SK-N-SH (cell line): Measurements from ENCODE around the gene HIRA. TPM values are rescaled to one million over a fixed set of nuclear protein-coding genes. Genes with fewer than 3 reads are reported as not detected.

Source experiments
- CTCF ChIA-PET: fragments of 300-600, 350-600 bp; formaldehyde crosslinking; extraction: SDS; loops from one replicate; lab custom pipeline; 2021; lab: Yijun Ruan, JAX
- POLR2A ChIA-PET: fragments of 350-600 bp; sonication (Branson Sonifier 250); formaldehyde crosslinking; extraction: SDS; loops from one replicate; lab custom pipeline; 2020; ENCODE audit warnings: antibody characterized with exemption, inconsistent platforms; lab: Yijun Ruan, JAX
- DNase-seq: peaks from one replicate; pipeline ENCODE4 v3.0.0; 2012
- H2AFZ ChIP-seq: fragments of 200-600 bp; sonication (generic); 2 replicates; pipeline ENCODE4 v1.8.1; 2016; ENCODE audit warnings: antibody characterized with exemption, mild to moderate bottlenecking, low read depth
- H3F3A ChIP-seq: fragments of 200-600 bp; sonication (generic); replicated peaks from 2 replicates; pipeline ENCODE3; 2016; ENCODE audit warnings: antibody characterized with exemption, mild to moderate bottlenecking; ENCODE audit not compliant: insufficient read depth
- H3K27ac ChIP-seq, 2 experiments: fragments of 200-500 bp in 1 of 2; fragments of 200-600 bp in 1 of 2; sonication (Bioruptor generic) in 1 of 2; sonication (generic), shearing (Covaris generic) in 1 of 2; 2 replicates each; pipeline versions ENCODE4 v1.5.1 to v1.6.1; 2014 to 2016; ENCODE audit warnings: low read depth in 2 of 2, inconsistent platforms in 1 of 2, low read length in 1 of 2, mild to moderate bottlenecking in 1 of 2, mixed read lengths in 1 of 2
- H3K27me3 ChIP-seq: fragments of 200-600 bp; sonication (generic), shearing (Covaris generic); 2 replicates; pipeline ENCODE4 v1.6.1; 2016; ENCODE audit warnings: mixed run types; ENCODE audit not compliant: insufficient read depth
- H3K36me3 ChIP-seq, 2 experiments: fragments of 200-500 bp in 1 of 2; fragments of 200-600 bp in 1 of 2; sonication (Bioruptor generic) in 1 of 2; sonication (generic) in 1 of 2; replicated peaks in 1 of 2; 2 replicates each; pipeline versions ENCODE3 to v1.5.1; 2014 to 2016; ENCODE audit warnings: low read length in 1 of 2, mild to moderate bottlenecking in 1 of 2; ENCODE audit not compliant: insufficient read depth in 2 of 2, control insufficient read depth in 1 of 2
- H3K4me1 ChIP-seq, 2 experiments: fragments of 200-500 bp in 1 of 2; fragments of 200-600 bp in 1 of 2; sonication (Bioruptor generic) in 1 of 2; sonication (generic), shearing (Covaris generic) in 1 of 2; 2 replicates each; pipeline versions ENCODE4 v1.5.1 to v1.6.1; 2014 to 2016; ENCODE audit warnings: low read depth in 1 of 2, low read length in 1 of 2, mixed run types in 1 of 2; ENCODE audit not compliant: insufficient read depth in 2 of 2, control insufficient read depth in 1 of 2
- H3K4me2 ChIP-seq: fragments of 200-600 bp; sonication (generic), shearing (Covaris generic); 2 replicates; pipeline ENCODE4 v1.6.1; 2017; ENCODE audit warnings: mixed run types
- H3K4me3 ChIP-seq, 2 experiments: fragments of 200-500 bp in 1 of 2; fragments of 200-600 bp in 1 of 2; sonication (Bioruptor generic) in 1 of 2; sonication (generic), shearing (Covaris generic) in 1 of 2; 2 replicates each; pipeline versions ENCODE4 v1.5.1 to v1.8.1; 2014 to 2016; ENCODE audit warnings: low read depth in 2 of 2, inconsistent platforms in 1 of 2, low read length in 1 of 2, mild to moderate bottlenecking in 1 of 2, mixed read lengths in 1 of 2, moderate library complexity in 1 of 2
- H3K79me2 ChIP-seq: fragments of 200-600 bp; sonication (generic); 2 replicates; pipeline ENCODE4 v1.8.1; 2017; ENCODE audit warnings: mild to moderate bottlenecking; ENCODE audit not compliant: insufficient read depth
- H3K9ac ChIP-seq: fragments of 200-600 bp; sonication (generic); 2 replicates; pipeline ENCODE4 v1.6.1; 2017; ENCODE audit warnings: mixed run types
- H3K9me2 ChIP-seq: fragments of 200-600 bp; sonication (generic); 2 replicates; pipeline ENCODE4 v1.6.1; 2017; ENCODE audit warnings: mixed run types
- H3K9me3 ChIP-seq: fragments of 200-600 bp; sonication (generic); 2 replicates; pipeline ENCODE4 v1.6.1; 2017; ENCODE audit warnings: mixed run types, mild to moderate bottlenecking, moderate library complexity
- H4K20me1 ChIP-seq: fragments of 200-600 bp; sonication (generic); 2 replicates; pipeline ENCODE4 v1.6.1; 2017; ENCODE audit warnings: mild to moderate bottlenecking, mixed run types; ENCODE audit not compliant: insufficient read depth
- CHD2 ChIP-seq: fragments of 150-350 bp; IDR thresholded peaks from 2 replicates; pipeline ENCODE4 v1.6.1; 2018; ENCODE audit warnings: low read length; ENCODE audit not compliant: partially characterized antibody
- EP300 ChIP-seq, 2 experiments: IDR thresholded peaks; 2 replicates each; pipeline versions ENCODE4 v1.4.0 to v1.6.1; 2012; ENCODE audit warnings: borderline replicate concordance in 1 of 2, low read depth in 1 of 2, low read length in 1 of 2
- FOSL2 ChIP-seq: IDR thresholded peaks from 2 replicates; pipeline ENCODE4 v1.4.0; 2012; ENCODE audit warnings: low read depth, mild to moderate bottlenecking, moderate library complexity, borderline replicate concordance
- JUND ChIP-seq: IDR thresholded peaks from 2 replicates; pipeline ENCODE4 v1.4.0; 2012
- NFIC ChIP-seq: IDR thresholded peaks from 2 replicates; pipeline ENCODE4 v1.4.0; 2012; ENCODE audit warnings: borderline replicate concordance
- POLR2AphosphoS5 ChIP-seq: IDR thresholded peaks from 2 replicates; pipeline ENCODE4 v1.6.1; 2012; ENCODE audit warnings: low read depth, low read length
- RCOR1 ChIP-seq: fragments of 150-350 bp; IDR thresholded peaks from 2 replicates; pipeline ENCODE4 v1.6.1; 2017; ENCODE audit warnings: antibody characterized with exemption, low read length
- RXRA ChIP-seq: IDR thresholded peaks from 2 replicates; pipeline ENCODE4 v1.4.0; 2012; ENCODE audit warnings: low read depth, mild to moderate bottlenecking, borderline replicate concordance
- SMC3 ChIP-seq: IDR thresholded peaks from 2 replicates; pipeline ENCODE4 v1.6.1; 2012; ENCODE audit warnings: low read depth, low read length, improper control_type of control experiment
- TAF1 ChIP-seq: IDR thresholded peaks from 2 replicates; pipeline ENCODE4 v1.6.1; 2012; ENCODE audit warnings: low read depth, mild to moderate bottlenecking, low read length, moderate library complexity, borderline replicate concordance
- TCF12 ChIP-seq: IDR thresholded peaks from 2 replicates; pipeline ENCODE4 v1.4.0; 2012
- TEAD4 ChIP-seq: IDR thresholded peaks from 2 replicates; pipeline ENCODE4 v1.4.0; 2012; ENCODE audit warnings: mild to moderate bottlenecking, borderline replicate concordance; ENCODE audit not compliant: insufficient read depth
- WGBS: methylation state at CpG from one replicate; pipeline ENCODE4 v1.1.6; 2017; ENCODE audit warnings: low lambda C conversion rate; 5-methylcytosine and 5-hydroxymethylcytosine counted together
- polyA plus RNA-seq, 3 experiments: library from polyadenylated mRNA; depleted of rRNA; stranded (reverse); fragments of >200 nt; gene quantifications; 2 replicates each; pipeline ENCODE4 v1.2.3, GENCODE V29; 2012
- TF ChIP-seq, protein P1 (sequence below): IDR thresholded peaks from 2 replicates; pipeline ENCODE4 v1.4.0; 2012; ENCODE audit warnings: low read depth
- TF ChIP-seq, protein P2 (sequence below): fragments of 200-600 bp; sonication (generic); IDR thresholded peaks from 2 replicates; pipeline ENCODE4 v1.6.1; 2017; ENCODE audit warnings: antibody characterized with exemption, mild to moderate bottlenecking, moderate library complexity
- TF ChIP-seq, protein P3 (sequence below): fragments of 150-350 bp; IDR thresholded peaks from 2 replicates; pipeline ENCODE4 v1.6.1; 2016; ENCODE audit warnings: mild to moderate bottlenecking, low read depth, low read length
- TF ChIP-seq, protein P4 (sequence below): IDR thresholded peaks from 2 replicates; pipeline ENCODE4; 2012
- TF ChIP-seq, protein P5 (sequence below): IDR thresholded peaks from 2 replicates; pipeline ENCODE4 v1.6.1; 2012; ENCODE audit warnings: mild to moderate bottlenecking, low read depth, low read length, moderate library complexity
- TF ChIP-seq, protein P6 (sequence below): fragments of 150-350 bp; IDR thresholded peaks from 2 replicates; pipeline ENCODE4 v1.6.1; 2017; ENCODE audit warnings: antibody characterized with exemption, low read length, low read depth, borderline replicate concordance
- TF ChIP-seq, protein P7 (sequence below): IDR thresholded peaks from 2 replicates; pipeline ENCODE4 v1.4.0; 2012; ENCODE audit warnings: low read depth, borderline replicate concordance

HIRA gene
- polyA plus RNA-seq, 1 of the 3 experiments (the other 2 are of a cell fraction) = 21.0 TPM

DNA sequence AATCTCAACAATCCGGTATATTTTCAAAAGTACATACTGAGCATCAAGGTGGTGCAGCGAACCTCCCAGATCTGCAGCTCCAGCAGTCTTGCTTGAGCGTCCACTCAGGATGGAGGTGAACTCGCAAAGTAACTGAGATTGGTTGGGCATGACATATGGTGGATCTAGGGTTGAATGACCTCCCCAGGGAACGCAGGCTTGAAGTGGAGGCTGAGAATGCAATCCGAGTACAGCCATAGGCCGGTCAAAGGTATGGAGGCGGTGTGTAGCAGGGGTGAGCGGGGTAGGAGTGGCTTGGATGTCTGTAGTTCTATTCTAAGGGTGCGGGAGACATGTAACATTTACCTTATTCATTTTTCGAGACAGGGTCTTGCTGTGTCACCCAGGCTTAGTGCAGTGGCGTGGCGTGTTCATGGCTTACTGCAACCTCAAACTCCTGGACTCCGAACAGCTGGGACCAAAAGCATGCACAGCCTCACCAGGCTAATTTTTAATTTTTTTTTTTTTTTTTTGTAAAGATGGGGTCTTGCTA, 16.6 kb upstream of the HIRA start:
- no peaks in the 10 kb centered on the region for H3K27me3 ChIP-seq
- peak overlapping the region; percentile 85 for H3K4me2 ChIP-seq
- TF ChIP-seq FOSL2 (no peak), TEAD4 (no peak), RCOR1 (no peak), SMC3 (no peak), RXRA (no peak), TCF12 (no peak), JUND (no peak), POLR2AphosphoS5 (no peak), CHD2 (no peak), NFIC (no peak), TAF1 (no peak), EP300 (IDR thresholded peaks at IDR 0.05; ENCODE audit: borderline replicate concordance in 1 of 2, low read depth in 1 of 2, low read length in 1 of 2) (no peak)
- TF ChIP-seq, protein P1, sequence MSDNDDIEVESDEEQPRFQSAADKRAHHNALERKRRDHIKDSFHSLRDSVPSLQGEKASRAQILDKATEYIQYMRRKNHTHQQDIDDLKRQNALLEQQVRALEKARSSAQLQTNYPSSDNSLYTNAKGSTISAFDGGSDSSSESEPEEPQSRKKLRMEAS = no peak
- TF ChIP-seq, protein P2, sequence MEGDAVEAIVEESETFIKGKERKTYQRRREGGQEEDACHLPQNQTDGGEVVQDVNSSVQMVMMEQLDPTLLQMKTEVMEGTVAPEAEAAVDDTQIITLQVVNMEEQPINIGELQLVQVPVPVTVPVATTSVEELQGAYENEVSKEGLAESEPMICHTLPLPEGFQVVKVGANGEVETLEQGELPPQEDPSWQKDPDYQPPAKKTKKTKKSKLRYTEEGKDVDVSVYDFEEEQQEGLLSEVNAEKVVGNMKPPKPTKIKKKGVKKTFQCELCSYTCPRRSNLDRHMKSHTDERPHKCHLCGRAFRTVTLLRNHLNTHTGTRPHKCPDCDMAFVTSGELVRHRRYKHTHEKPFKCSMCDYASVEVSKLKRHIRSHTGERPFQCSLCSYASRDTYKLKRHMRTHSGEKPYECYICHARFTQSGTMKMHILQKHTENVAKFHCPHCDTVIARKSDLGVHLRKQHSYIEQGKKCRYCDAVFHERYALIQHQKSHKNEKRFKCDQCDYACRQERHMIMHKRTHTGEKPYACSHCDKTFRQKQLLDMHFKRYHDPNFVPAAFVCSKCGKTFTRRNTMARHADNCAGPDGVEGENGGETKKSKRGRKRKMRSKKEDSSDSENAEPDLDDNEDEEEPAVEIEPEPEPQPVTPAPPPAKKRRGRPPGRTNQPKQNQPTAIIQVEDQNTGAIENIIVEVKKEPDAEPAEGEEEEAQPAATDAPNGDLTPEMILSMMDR = no peak
- TF ChIP-seq, protein P3, sequence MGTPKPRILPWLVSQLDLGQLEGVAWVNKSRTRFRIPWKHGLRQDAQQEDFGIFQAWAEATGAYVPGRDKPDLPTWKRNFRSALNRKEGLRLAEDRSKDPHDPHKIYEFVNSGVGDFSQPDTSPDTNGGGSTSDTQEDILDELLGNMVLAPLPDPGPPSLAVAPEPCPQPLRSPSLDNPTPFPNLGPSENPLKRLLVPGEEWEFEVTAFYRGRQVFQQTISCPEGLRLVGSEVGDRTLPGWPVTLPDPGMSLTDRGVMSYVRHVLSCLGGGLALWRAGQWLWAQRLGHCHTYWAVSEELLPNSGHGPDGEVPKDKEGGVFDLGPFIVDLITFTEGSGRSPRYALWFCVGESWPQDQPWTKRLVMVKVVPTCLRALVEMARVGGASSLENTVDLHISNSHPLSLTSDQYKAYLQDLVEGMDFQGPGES = no peak
- TF ChIP-seq, protein P4, sequence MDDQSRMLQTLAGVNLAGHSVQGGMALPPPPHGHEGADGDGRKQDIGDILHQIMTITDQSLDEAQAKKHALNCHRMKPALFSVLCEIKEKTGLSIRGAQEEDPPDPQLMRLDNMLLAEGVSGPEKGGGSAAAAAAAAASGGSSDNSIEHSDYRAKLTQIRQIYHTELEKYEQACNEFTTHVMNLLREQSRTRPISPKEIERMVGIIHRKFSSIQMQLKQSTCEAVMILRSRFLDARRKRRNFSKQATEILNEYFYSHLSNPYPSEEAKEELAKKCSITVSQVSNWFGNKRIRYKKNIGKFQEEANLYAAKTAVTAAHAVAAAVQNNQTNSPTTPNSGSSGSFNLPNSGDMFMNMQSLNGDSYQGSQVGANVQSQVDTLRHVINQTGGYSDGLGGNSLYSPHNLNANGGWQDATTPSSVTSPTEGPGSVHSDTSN = no peak
- TF ChIP-seq, protein P5, sequence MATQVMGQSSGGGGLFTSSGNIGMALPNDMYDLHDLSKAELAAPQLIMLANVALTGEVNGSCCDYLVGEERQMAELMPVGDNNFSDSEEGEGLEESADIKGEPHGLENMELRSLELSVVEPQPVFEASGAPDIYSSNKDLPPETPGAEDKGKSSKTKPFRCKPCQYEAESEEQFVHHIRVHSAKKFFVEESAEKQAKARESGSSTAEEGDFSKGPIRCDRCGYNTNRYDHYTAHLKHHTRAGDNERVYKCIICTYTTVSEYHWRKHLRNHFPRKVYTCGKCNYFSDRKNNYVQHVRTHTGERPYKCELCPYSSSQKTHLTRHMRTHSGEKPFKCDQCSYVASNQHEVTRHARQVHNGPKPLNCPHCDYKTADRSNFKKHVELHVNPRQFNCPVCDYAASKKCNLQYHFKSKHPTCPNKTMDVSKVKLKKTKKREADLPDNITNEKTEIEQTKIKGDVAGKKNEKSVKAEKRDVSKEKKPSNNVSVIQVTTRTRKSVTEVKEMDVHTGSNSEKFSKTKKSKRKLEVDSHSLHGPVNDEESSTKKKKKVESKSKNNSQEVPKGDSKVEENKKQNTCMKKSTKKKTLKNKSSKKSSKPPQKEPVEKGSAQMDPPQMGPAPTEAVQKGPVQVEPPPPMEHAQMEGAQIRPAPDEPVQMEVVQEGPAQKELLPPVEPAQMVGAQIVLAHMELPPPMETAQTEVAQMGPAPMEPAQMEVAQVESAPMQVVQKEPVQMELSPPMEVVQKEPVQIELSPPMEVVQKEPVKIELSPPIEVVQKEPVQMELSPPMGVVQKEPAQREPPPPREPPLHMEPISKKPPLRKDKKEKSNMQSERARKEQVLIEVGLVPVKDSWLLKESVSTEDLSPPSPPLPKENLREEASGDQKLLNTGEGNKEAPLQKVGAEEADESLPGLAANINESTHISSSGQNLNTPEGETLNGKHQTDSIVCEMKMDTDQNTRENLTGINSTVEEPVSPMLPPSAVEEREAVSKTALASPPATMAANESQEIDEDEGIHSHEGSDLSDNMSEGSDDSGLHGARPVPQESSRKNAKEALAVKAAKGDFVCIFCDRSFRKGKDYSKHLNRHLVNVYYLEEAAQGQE = no peak
- TF ChIP-seq, protein P6, sequence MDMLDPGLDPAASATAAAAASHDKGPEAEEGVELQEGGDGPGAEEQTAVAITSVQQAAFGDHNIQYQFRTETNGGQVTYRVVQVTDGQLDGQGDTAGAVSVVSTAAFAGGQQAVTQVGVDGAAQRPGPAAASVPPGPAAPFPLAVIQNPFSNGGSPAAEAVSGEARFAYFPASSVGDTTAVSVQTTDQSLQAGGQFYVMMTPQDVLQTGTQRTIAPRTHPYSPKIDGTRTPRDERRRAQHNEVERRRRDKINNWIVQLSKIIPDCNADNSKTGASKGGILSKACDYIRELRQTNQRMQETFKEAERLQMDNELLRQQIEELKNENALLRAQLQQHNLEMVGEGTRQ = no peak
- TF ChIP-seq, protein P7, sequence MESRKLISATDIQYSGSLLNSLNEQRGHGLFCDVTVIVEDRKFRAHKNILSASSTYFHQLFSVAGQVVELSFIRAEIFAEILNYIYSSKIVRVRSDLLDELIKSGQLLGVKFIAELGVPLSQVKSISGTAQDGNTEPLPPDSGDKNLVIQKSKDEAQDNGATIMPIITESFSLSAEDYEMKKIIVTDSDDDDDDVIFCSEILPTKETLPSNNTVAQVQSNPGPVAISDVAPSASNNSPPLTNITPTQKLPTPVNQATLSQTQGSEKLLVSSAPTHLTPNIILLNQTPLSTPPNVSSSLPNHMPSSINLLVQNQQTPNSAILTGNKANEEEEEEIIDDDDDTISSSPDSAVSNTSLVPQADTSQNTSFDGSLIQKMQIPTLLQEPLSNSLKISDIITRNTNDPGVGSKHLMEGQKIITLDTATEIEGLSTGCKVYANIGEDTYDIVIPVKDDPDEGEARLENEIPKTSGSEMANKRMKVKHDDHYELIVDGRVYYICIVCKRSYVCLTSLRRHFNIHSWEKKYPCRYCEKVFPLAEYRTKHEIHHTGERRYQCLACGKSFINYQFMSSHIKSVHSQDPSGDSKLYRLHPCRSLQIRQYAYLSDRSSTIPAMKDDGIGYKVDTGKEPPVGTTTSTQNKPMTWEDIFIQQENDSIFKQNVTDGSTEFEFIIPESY = no peak
- CTCF ChIA-PET = interaction anchor here (0.7 to 1.7 kb wide), 3 partner anchors 182 to 303 kb away, joined by 4 to 7 read pairs (median 5); no protein-coding TSS in a partner anchor
- POLR2A ChIA-PET = no interaction called here
- H4K20me1 ChIP-seq = 0 out of 2 replicates have a peak, but pooled peaks cover 7% of the 10 kb centered on the region
- H3K4me1 ChIP-seq = peaks cover 0 to 19% of the 10 kb centered on the region in 2 experiments; a peak in 1 of 4 replicates
- H3K9me2 ChIP-seq = no peaks in the 10 kb centered on the region
- peaks cover 9% of the 10 kb centered on the region for H3F3A ChIP-seq
- peak; percentile 76 for DNase-seq
- H3K36me3 ChIP-seq = peaks cover 19 to 56% of the 10 kb centered on the region in 2 experiments
- H3K4me3 ChIP-seq = peak overlapping the region; percentile 75 to 87
- H2AFZ ChIP-seq = peak overlapping the region; percentile 85
- peak overlapping the region; percentile 41 to 90 for H3K27ac ChIP-seq
- H3K9ac ChIP-seq = peak overlapping the region; percentile 90
- 24% methylated on average over 14 of the region's 14 CpGs for WGBS
- peaks cover 44% of the 10 kb centered on the region for H3K79me2 ChIP-seq
- H3K9me3 ChIP-seq = no peaks in the 10 kb centered on the region
